Activated T-helper 1 cell treated with anti-CD3 and anti-CD28 coated beads, Interleukin-12 subunit alpha, Interleukin-12 subunit beta, Interleukin-2, Interleukin-4 antibody, amounts not matched to agents 30 ng/mL and 10 ng/mL and 1 ng/mL, durations not matched to agents 14 hours and 24 hours and 36 hours (primary cell): Measurements from ENCODE around the gene CACNA1H. TPM values are rescaled to one million over a fixed set of nuclear protein-coding genes. Genes with fewer than 3 reads are reported as not detected.
A peak's percentile ranks its signal among the peaks of the same experiment; 100 is the strongest.

ENCODE experiments used
- DNase-seq: peaks from one replicate; pipeline ENCODE4 v3.0.0; 2021; ENCODE audit warnings: low spot score
- H3K27ac Mint-ChIP-seq: one replicate; pipeline ENCODE4 v1.8.0; 2021; ENCODE audit warnings: mild to moderate bottlenecking, mixed read lengths
- H3K27me3 Mint-ChIP-seq: one replicate; pipeline ENCODE4 v1.8.0; 2022; ENCODE audit warnings: mild to moderate bottlenecking, moderate library complexity, mixed read lengths; ENCODE audit not compliant: insufficient read depth
- H3K36me3 Mint-ChIP-seq: one replicate; pipeline ENCODE4 v1.8.0; 2021; ENCODE audit warnings: low read depth, mixed read lengths
- H3K4me1 Mint-ChIP-seq: one replicate; pipeline ENCODE4 v1.8.0; 2021; ENCODE audit warnings: low read depth, mixed read lengths
- H3K4me3 Mint-ChIP-seq: one replicate; pipeline ENCODE4 v1.8.0; 2021; ENCODE audit warnings: mild to moderate bottlenecking, moderate library complexity, mixed read lengths
- H3K9me3 Mint-ChIP-seq: one replicate; pipeline ENCODE4 v1.8.0; 2021; ENCODE audit warnings: mixed read lengths
- intact Hi-C: fragments of 100-400 bp; cut with micrococcal nuclease; formaldehyde crosslinking; loops from one replicate; pipeline ENCODE4 v1.15.1; 2024
- total RNA-seq: library from RNA; stranded (reverse); gene quantifications from 2 replicates; pipeline ENCODE4 v1.2.3, GENCODE V29; 2022

The CACNA1H gene
- total RNA-seq = 0.12 and 0.18 TPM in 2 replicates

DNA sequence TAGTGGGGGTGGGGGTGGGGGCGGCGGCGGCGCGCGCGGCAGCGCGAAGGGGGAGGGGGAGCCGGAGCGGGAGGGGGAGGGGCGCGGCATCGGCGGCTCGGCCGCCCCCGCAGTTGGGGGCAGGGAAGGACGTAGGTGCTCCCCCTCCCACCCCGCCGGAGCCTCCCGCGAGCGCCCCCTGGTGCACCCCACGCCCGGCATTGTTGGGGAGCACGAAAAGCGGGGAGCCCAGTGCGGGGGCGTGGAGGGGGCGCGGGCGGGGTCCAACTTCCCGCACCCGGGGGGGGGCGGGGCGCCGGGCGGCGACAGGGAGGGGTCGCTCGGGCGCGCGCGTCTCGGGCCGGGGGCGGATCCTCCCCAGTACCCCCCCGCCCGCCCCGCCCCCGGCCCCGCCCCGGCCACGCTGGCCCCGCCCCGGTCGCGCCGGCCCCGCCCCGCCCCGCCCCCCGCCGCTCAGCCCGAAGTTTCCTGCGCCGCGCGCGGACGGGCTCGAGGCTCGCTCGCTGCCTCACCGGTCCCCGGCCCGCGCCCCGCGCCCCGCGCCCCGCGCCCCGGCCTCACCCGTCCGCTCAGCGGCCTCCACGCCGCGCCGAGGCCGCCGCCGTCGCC lies at the start of gene CACNA1H:
TSS of gene CACNA1H (plus strand) at position 456 of the 609 bp plus-strand sequence. CDS start 632 bp downstream, outside the sequence.
- no peaks in the 10 kb centered on the region for H3K36me3 Mint-ChIP-seq
- no peaks in the 10 kb centered on the region for H3K4me1 Mint-ChIP-seq
- no peak within 1 kb of the TSS for H3K4me3 Mint-ChIP-seq
- peak; percentile 19 for DNase-seq
- H3K27ac Mint-ChIP-seq = no peak within 1 kb of the TSS
- intact Hi-C loops = no loop called here
- H3K9me3 Mint-ChIP-seq = no peaks in the 10 kb centered on the region
- H3K27me3 Mint-ChIP-seq = peaks cover 7% of the 10 kb centered on the region

DNA sequence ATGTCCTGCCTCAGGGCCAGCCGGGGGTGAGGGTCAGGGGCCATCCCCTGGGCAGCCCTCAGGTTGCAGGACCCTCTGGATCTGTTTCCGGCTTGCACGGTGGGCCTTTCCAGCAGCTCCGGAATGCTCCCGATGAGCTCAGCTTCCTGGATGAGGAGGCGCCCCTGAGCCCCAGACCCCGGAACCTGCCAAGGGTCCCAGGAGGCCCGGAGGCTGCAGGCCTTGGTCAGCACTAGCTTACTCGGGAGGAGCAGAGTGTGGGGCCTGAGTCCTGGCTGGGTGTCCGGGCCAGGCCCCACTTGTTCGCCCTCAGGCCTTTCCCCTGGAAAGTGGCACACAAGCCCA lies 49.3 kb upstream of the CACNA1H start:
- intact Hi-C loops = loop anchor here (2.0 kb wide), 1 partner anchor 393 kb away; no protein-coding TSS in a partner anchor

DNA sequence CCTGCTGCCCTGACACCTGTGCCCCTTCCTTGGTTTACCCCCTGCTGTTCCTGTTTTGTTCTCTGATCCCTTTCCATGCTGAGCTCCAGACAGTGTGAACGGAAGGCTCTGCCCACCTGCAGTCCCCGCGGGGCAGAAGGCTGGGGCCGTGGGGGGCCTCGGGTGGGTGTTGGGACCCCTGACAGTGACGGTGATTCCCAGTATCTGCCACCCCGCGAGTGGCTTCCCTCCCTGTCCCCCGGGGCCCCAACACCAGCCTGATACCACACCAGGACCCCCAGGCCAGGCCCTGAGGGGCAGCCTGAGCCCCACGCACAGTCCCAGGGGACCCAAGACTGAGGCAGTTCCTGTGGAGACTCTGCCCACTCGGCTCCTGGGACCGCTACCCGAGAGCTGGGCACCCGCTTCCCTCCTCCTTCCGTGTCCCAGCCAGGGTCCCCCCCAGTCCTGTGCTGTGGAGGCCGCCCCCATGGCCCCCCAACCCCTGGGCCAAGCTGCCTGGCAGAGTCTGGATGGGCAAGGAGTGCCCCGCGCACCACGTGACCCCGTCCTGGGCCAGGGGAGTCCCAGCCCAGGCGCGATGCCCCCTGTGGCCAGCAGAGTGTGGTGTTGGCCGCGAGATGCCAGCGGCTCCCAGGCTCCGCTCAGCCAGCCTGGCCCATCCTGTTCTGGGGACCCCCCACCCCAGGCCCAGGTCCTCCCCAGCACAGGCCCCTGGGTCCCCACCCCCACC lies 46.9 kb upstream of the CACNA1H start:
- Mint-ChIP-seq H3K4me1 (no peaks in the 10 kb centered on the region), H3K36me3 (no peaks in the 10 kb centered on the region), H3K27ac (no peak overlapping the region), H3K9me3 (no peaks in the 10 kb centered on the region), H3K27me3 (peaks cover 3% of the 10 kb centered on the region), H3K4me3 (no peak overlapping the region)
- intact Hi-C loops = no loop called here
- no peak for DNase-seq

More for the DNA sequence above, 49.3 kb upstream of the CACNA1H start:
- no peaks in the 10 kb centered on the region for H3K4me1 Mint-ChIP-seq
- no peak overlapping the region for H3K27ac Mint-ChIP-seq
- H3K4me3 Mint-ChIP-seq = no peak overlapping the region
- H3K9me3 Mint-ChIP-seq = no peaks in the 10 kb centered on the region
- no peak for DNase-seq
- H3K36me3 Mint-ChIP-seq = no peaks in the 10 kb centered on the region
- H3K27me3 Mint-ChIP-seq = peaks cover under 1% of the 10 kb centered on the region

DNA sequence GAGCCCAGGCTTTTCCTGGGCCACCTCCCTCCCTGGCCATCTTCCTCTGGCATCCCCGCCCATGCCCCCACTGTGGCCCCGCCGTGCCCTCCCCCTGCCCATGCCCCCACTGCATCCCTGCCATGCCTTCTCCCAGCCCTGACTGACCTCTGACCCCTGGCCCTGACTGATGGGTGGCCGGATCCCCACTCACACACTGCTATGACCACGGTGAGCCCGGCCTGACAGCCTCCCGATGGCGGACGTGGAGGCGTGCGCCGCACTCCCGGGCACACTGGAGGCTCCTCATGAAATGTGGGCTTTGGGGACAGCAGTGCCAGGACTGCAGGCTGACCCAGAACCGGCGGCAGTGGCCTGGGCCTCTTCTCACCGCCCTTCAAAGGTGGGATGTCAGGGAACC lies 46.2 kb upstream of the CACNA1H start:
- Mint-ChIP-seq H3K4me1 (no peaks in the 10 kb centered on the region), H3K9me3 (no peaks in the 10 kb centered on the region), H3K27ac (no peak overlapping the region), H3K27me3 (peaks cover 3% of the 10 kb centered on the region), H3K4me3 (no peak overlapping the region), H3K36me3 (no peaks in the 10 kb centered on the region)
- intact Hi-C loops = no loop called here
- DNase-seq = no peak

DNA sequence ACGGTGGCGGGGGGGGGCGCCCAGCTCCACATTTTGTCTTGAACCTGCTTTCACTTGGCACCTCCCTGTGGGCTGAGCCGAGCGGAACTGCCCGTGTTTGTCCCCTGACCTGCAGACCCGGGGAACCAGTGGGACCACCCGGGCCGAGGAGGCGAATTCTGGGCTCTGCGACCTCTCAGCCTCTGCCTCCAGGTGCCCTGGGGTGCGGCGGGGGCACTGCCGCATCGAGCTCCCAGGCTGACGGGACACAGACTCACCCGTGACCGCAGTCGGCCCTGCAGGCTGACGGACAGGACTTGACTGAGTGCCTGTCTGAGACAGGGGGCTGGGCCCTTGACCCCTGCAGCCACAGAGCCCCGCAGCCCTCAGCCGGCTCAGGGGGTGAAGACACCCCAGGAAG lies 45.8 kb upstream of the CACNA1H start:
- no peak for DNase-seq
- no peaks in the 10 kb centered on the region for H3K36me3 Mint-ChIP-seq
- peaks cover 3% of the 10 kb centered on the region for H3K27me3 Mint-ChIP-seq
- H3K4me3 Mint-ChIP-seq = no peak overlapping the region
- H3K4me1 Mint-ChIP-seq = no peaks in the 10 kb centered on the region
- H3K27ac Mint-ChIP-seq = no peak overlapping the region
- no peaks in the 10 kb centered on the region for H3K9me3 Mint-ChIP-seq
- intact Hi-C loops = no loop called here

DNA sequence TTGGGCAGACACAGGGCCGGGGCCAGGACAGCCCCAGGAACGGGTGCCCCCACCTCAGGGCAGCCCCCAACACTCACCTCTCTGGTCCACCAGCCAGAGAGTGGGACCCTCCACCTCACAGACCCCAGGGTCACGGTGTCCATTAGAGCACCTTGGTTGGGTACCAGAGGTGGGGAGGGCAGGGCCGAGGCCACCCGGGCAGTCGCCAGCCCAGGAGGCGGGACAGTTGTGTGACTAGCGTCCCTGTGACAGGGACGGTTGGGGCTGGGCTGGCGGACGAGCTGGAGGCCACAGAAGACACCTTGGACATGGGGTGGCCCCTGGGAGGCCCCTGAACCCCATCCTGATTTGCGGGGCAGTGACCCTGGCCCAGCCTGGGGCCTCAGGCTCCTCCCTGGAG lies 45.2 kb upstream of the CACNA1H start:
- Mint-ChIP-seq H3K36me3 (no peaks in the 10 kb centered on the region), H3K27me3 (peaks cover 3% of the 10 kb centered on the region), H3K27ac (no peak overlapping the region), H3K4me1 (no peaks in the 10 kb centered on the region), H3K4me3 (no peak overlapping the region), H3K9me3 (no peaks in the 10 kb centered on the region)
- intact Hi-C loops = no loop called here
- no peak for DNase-seq

DNA sequence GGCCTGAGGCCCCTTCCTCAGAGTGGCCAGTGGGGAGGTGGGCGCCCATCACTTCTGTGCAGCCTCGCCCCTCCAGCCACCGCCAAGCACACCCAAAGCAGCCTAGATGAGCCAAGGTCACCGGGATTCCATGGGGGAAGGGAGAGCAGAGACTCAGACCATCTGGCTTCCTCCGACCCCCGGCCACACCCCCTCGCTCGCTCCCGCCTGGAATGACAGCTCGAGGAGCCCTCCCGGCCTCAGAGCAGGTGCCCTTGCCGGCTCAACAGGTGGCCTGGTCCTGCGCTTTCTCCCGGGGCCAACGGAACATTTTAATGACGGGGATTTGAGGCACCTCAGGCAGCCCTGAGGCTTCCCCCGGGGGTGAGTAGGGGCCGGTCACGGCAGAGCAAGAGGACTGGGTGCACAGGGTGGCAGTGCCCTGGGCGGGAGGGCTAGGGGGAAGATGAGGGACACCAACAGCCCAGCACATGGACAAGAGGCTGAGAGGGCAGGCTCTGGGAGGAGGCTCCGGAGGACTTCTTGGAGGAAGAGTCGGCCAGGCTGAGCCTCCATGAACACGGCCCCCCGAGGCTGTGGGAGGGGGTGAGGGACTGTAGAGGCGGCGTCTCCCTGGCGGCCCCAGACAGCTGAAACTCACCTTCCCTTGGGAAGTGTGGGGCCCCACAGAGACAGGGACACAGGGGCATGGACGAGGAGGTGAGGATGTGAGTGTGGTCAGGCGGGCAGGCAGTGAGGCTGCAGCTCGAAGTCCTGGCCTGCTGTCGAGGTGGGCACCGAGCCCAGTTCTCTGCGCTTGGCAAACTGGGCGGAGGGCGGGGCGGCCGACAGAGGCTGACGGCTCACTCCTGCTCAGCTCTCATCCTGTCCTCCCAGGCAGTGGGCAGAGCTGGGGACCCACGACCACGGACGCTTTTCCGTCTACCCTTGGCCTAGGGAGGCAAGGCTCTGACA lies 44.3 kb upstream of the CACNA1H start:
- Mint-ChIP-seq H3K4me3 (no peak overlapping the region), H3K27me3 (peaks cover 3% of the 10 kb centered on the region), H3K9me3 (no peaks in the 10 kb centered on the region), H3K36me3 (no peaks in the 10 kb centered on the region), H3K4me1 (no peaks in the 10 kb centered on the region), H3K27ac (no peak overlapping the region)
- intact Hi-C loops = no loop called here
- DNase-seq = no peak

DNA sequence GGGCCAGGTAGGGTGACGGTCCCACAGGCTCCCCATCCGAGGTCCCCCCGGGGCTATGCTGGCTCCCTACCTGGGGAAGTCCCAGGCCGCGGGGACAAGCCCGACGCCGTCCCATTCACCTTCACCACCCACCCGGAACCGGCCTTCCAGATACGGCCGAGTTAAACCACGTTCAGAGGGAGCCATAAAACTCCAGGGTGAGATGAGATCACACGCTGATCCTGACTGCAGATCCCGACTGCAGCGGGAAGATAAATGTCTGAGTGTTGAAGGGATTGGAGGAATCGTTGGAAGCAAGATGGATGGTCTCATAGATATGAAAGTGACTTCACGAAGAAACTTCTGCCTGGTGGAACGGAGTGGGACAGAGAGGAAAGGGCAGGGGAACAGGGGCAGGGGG lies 43.3 kb upstream of the CACNA1H start:
- Mint-ChIP-seq H3K27ac (no peak overlapping the region), H3K9me3 (no peaks in the 10 kb centered on the region), H3K4me1 (no peaks in the 10 kb centered on the region), H3K4me3 (no peak overlapping the region), H3K27me3 (peaks cover 3% of the 10 kb centered on the region), H3K36me3 (no peaks in the 10 kb centered on the region)
- intact Hi-C loops = no loop called here
- no peak for DNase-seq

DNA sequence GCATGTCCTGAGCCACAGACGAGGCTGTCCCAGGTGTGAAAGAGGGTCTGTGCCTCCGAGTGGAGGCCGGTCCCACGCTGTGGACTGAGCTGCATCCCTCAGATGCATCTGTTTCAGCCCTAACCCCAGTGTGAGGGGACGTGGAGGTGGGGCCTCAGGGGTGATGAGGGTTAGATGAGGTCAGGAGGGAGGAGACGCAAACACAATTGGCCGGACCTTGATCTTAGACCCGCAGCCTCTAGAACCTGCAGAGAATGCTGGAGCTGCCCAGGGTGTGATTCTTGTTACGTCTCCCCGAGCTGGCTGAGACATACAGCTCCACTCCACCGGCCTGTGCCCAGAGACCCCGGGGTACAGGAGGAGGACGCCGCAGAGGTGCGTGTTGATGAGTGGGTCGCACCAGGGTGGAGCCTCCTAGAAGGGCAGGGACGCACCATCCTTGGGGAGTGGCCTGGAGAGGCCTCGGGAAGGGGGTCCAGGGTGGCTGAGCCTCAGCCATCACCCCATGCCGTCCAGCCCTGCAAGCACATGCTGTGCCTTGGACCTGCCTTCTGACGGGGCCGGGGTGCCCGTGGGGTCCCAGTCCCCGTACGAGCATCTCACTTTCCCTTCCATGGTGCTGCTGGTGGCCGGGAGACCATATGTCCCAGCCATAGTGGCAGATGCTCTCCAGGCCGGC lies 40.3 kb upstream of the CACNA1H start:
- Mint-ChIP-seq H3K27me3 (peaks cover 3% of the 10 kb centered on the region), H3K9me3 (no peaks in the 10 kb centered on the region), H3K4me3 (no peak overlapping the region), H3K27ac (no peak overlapping the region), H3K4me1 (no peaks in the 10 kb centered on the region), H3K36me3 (no peaks in the 10 kb centered on the region)
- no peak for DNase-seq
- intact Hi-C loops = no loop called here

DNA sequence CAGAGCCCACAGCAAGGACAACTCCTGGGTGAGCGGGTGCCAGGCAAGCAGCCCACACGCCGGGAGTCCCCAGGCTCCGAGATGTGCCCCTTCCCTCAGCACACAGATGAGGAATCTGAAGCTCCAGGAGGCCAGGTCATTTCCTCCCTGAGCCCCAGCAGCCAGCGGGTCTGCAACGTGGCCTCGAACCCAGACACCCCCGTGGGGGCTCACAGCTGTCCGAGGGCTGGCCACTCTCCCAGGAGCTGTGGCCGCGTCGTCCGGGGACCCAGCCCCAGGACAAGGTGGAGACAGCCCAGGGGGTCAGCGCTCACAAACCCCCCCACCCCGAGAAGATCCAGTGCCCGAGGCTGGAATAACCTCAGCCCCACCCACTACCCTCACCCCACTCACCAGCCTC lies 39.4 kb upstream of the CACNA1H start:
- Mint-ChIP-seq H3K36me3 (no peaks in the 10 kb centered on the region), H3K9me3 (no peaks in the 10 kb centered on the region)

DNA sequence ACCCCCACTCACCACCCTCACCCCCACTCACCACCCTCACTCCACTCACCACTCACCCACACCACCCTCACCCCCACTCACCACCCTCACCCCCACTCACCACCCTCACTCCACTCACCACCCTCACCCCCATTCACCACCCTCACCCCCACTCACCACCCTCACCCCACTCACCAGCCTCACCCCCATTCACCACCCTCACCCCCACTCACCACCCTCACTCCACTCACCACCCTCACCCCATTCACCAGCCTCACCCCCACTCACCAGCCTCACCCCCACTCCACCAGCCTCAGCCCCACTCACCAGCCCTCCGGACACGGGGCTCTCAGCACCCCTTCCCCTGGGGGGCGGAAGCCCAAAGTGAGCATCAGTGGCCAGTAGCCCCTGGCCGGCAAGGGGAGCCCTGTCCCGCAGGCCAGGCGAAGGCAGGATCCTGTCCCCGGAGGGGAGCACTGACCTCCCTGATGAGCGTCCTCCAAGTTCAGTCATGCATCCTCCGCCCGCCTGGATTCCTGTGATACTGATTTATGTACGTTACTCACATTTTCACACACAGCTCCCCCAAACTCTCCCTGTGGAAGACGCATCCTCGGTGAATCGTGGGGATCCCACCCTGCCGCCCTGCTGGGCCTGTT lies 38.9 kb upstream of the CACNA1H start:
- Mint-ChIP-seq H3K36me3 (no peaks in the 10 kb centered on the region), H3K4me1 (no peaks in the 10 kb centered on the region), H3K9me3 (no peaks in the 10 kb centered on the region), H3K4me3 (no peak overlapping the region), H3K27ac (no peak overlapping the region), H3K27me3 (no peaks in the 10 kb centered on the region)
- DNase-seq = no peak
- intact Hi-C loops = no loop called here

More for the DNA sequence above, 39.4 kb upstream of the CACNA1H start:
- intact Hi-C loops = no loop called here
- Mint-ChIP-seq H3K27ac (no peak overlapping the region), H3K27me3 (peaks cover 3% of the 10 kb centered on the region), H3K4me1 (no peaks in the 10 kb centered on the region), H3K4me3 (no peak overlapping the region)
- no peak for DNase-seq

DNA sequence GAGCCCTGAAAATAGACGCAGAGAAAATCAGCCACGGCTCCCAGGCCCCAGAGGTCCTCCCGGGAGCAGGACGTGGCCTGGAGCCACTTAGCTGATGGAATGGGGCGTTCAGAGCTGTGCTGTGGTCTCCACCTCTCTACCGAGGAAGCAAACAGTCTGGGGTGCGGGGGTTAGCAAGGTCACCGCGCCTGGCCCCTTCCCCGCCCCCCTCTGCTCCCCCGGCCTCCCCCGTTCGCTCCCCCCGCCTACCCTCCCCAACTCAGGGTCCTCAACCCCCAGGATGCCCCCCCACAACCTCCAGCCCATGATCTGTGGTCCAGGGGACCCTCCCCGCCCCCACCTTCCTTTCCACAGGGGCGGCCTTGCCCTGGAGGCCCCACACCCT lies 36.2 kb upstream of the CACNA1H start:
- no peaks in the 10 kb centered on the region for H3K9me3 Mint-ChIP-seq
- intact Hi-C loops = no loop called here

More for the DNA sequence above, 36.2 kb upstream of the CACNA1H start:
- Mint-ChIP-seq H3K27me3 (no peaks in the 10 kb centered on the region), H3K4me3 (no peak overlapping the region), H3K4me1 (no peaks in the 10 kb centered on the region), H3K27ac (no peak overlapping the region), H3K36me3 (no peaks in the 10 kb centered on the region)
- DNase-seq = no peak
